KBM-7 (cell line): ENCODE measurements around the gene SINHCAF.
A peak's percentile ranks its signal among the peaks of the same experiment; 100 is the strongest.
"Not testable (repeated sequence)": the region's sequence is repeated elsewhere in the genome, so short reads cannot be mapped to it uniquely, and the experiment has no call there.

Source experiments
- DNase-seq: peaks from one replicate; pipeline ENCODE4 v3.0.0-alpha.2; 2015
- in situ Hi-C: fragments of 300-500 bp; cut with MboI; formaldehyde crosslinking; loops from 2 replicates; pipeline ENCODE4 v1.14.3; 2020; ENCODE audit warnings: low sequenced_read_pairs, low pct_unique_long_range_greater_than_20kb, mixed read lengths

The SINHCAF gene

DNA sequence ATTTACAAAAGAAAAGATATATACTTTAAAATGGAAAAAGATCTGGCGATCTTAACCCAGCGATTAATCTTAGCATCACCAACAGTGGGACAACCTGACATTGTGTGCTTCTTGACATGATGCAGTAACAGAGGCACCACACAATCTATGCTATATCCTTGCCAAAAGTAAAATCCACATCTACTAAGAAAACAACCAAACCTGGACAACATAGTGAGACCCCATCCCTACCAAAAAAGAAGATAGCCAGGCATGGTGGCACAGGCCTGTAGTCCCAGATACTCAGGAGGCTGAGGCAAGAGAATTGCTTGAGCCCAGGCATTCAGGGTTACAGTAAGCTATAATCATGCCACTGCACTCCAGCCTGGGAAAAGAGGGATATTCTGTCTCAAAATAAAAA lies 50.5 kb downstream of the SINHCAF start:
- DNase-seq = no peak
- in situ Hi-C loops = no loop called here

DNA sequence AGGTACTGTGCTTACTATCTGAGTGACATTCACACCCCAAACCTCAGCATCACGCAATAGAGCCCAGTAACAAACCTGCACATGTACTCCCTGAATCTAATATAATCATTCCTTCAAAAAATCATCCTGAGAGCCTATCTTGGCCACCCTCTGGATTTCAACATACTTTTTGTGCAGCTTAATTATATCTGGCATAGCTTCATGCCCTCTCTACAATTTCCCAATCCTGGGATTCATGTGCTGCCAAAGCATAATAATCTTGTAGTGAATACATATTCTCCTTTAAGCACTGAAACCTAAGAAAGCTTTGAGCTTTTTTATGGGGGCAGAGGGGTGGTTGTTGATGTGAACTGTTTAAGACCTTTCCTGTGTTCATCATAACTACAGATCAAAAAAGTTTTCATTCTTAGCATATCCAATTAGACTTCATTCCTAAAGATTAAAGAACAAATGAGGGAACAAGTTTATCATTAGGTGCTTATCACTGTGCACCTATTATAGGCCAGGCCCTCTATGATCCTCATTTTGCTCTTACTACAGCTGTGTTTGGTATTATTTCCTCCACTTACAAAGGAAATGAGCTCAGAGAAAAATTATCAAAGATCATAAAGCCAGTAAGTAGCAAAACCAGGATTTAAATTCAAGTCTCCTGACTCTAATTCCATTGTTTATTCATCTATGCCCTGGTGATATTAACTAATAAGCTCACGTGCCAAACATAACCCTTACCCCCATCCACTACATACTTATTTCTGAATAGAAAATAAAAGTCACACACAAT lies 51.2 kb downstream of the SINHCAF start:
- in situ Hi-C loops = loop anchor here (25.0 kb wide), 1 partner anchor 363 kb away; no protein-coding TSS in a partner anchor
- no peak for DNase-seq

DNA sequence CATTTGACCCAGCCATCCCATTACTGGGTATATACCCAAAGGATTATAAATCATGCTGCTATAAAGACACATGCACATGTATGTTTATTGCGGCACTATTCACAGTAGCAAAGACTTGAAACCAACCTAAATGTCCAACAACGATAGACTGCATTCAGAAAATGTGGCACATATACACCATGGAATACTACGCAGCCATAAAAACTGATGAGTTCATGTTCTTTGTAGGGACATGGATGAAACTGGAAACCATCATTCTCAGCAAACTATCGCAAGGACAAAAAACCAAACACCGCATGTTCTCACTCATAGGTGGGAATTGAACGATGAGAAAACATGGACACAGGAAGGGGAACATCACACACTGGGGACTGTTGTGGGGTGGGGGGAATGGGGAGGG lies 52.2 kb downstream of the SINHCAF start:
- in situ Hi-C loops = loop anchor here (25.0 kb wide), 1 partner anchor 364 kb away; no protein-coding TSS in a partner anchor
- not testable (repeated sequence) for DNase-seq

DNA sequence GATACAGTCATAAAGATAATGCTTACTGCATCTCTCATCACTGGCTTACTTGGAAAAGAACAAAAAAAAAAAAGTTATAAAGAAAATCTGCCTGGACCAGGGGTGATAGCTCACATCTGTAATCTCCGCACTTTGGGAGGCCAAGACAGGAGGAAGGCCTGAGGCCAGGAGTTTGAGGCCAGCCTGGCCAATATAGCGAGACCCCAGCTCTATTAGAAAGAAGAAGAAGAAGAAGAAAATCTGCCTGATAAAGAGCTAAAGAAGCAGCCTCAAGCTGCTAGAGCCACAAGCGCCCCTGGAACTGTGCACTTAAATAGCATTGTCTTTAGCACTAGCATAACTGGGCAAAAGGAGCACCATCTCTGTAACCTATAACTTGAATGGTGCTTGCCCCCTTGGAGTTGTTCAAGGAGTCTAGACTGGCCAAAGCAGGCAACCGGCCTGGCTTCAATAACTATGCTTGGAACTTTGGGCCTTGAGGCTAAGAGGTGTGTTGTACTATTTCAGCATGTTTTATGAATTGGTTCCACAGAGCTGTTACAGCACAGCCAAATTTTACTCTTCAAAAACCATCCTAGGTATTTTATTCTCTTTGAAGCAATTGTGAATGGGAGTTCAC lies 53.2 kb downstream of the SINHCAF start:
- in situ Hi-C loops = loop anchor here (25.0 kb wide), 1 partner anchor 365 kb away; no protein-coding TSS in a partner anchor
- DNase-seq = no peak

DNA sequence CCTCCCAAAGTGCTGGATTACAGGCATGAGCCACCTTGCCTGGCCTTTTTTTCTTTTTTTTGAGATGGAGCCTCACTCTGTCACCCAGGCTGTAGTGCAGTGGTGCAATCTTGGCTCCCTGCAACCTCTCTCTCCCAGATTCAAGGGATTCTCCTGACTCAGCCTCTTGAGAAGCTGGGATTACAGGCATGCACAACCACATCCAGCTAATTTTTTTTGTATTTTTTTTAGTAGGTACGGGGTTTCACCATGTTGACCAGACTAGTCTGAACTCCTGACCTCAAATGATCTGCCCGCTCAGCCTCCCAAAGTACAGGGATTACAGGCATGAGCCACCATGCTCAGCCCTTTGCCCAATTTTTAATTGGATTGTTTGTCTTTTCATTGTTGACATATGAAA lies 58.0 kb downstream of the SINHCAF start:
- in situ Hi-C loops = loop anchor here (25.0 kb wide), 1 partner anchor 369 kb away; no protein-coding TSS in a partner anchor
- DNase-seq = no peak

DNA sequence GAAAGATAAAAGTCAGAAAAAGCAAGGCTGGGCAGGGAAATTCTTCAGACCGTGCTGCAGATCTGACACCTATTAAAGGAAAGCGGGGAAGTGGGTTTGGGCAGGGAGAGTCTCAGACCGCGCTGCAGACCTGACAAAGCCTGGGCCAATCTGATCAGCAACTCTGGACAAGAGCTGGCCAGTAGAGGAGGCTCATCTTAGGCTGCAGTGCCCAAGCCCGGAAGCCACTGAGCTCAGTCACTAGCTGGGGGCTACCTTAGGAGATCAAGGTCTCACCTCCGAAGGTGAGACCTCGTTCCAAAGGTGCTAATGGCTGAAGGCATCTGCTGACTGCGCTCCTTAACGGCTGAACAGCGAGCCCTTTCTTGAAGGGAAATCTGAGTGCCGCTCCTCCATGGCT lies 60.2 kb downstream of the SINHCAF start:
- in situ Hi-C loops = loop anchor here (25.0 kb wide), 1 partner anchor 372 kb away; no protein-coding TSS in a partner anchor
- DNase-seq = no peak

DNA sequence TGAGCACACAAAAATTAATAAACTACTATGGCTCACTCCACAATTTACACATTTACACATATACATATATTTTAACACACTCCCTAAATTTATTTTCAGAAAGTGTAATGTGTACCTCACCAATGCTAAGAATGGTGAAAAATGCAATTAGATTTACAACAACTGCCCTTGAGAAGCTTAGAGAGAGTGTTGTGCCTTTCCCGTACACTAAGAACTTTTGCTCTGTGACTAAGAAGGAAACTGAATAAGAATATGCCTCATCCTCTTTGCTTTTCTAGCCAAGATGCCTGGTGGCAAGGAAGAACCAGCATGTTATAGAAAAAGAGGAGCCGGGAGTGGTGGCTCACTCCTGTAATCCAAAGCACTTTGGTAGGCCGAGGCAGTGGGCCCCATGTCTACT lies 62.3 kb downstream of the SINHCAF start:
- in situ Hi-C loops = loop anchor here (25.0 kb wide), 1 partner anchor 374 kb away; no protein-coding TSS in a partner anchor
- no peak for DNase-seq

DNA sequence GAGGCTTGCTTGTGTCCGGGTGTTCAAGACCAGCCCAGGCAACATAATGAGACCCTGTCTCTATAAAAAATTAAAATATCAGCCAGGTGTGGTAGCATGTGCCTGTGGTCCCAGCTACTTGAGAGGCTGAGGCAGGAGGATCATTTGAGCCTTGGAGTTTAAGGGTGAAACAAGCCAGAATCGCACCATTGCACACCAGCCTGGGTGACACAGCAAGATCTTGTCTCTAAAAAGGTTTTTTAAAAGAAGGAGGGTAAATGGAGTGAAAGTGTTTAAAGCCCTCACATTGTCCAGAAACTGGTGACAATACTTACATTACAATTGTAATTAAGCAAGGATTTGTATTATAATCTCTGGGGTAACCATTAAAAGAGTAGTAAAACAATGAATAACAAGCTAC lies 64.2 kb downstream of the SINHCAF start:
- in situ Hi-C loops = loop anchor here (25.0 kb wide), 1 partner anchor 376 kb away; no protein-coding TSS in a partner anchor
- no peak for DNase-seq

DNA sequence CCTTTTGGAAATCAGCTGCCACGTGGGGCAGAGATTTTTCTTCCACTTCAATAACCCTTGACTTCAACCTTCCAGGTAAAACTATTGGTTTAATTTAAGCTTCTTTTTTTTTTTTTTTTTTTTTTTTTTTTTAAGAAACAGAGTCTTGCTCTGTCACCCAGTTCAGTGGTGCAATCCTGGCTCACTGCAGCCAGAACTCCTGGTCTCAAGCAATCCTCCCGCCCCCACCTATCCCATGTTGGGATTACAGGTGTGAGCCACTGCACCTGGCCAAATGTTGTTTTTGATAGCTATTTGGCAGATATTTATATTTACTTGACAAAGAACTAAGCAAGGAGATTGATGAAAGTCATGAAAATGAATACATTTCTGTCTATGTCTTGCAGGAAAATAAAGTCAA lies 65.1 kb downstream of the SINHCAF start:
- in situ Hi-C loops = loop anchor here (25.0 kb wide), 1 partner anchor 376 kb away; no protein-coding TSS in a partner anchor

DNA sequence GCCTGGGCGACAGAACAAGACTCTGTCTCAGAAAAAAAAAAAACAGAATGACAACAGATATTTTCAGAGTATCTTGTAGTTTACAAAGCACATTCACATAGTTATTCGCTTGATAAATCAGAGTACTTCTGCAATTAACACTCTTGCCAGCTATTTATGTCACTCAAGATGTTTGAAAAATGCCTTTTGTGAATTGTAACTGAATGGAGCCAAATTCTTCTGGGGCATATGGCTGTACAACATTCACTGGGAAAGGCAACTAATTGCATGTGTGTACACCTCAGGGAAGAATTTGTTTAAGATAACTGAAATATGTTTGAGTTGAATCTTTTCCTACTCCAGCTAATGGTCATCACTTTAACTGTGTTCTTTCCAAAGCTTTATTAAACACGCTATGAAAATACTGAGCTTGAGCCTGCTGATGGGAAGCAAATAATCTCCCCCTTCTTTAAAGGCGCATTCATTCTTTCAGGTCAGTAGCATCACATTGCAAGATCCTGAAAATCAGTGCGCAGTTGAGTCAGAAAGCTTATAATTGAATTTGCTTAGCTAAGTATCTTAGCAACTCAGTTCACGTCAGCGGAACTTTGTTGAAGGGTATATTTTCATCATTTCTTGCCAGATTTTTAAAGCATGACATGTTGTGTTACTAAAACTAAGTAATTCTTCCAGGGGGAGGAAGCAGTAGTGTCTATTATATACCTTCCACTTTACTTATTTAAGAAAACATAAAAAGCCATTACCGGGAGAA lies 66.6 kb downstream of the SINHCAF start:
- no peak for DNase-seq
- in situ Hi-C loops = loop anchor here (25.0 kb wide), 1 partner anchor 378 kb away; no protein-coding TSS in a partner anchor

More for the DNA sequence above, 65.1 kb downstream of the SINHCAF start:
- DNase-seq = no peak

DNA sequence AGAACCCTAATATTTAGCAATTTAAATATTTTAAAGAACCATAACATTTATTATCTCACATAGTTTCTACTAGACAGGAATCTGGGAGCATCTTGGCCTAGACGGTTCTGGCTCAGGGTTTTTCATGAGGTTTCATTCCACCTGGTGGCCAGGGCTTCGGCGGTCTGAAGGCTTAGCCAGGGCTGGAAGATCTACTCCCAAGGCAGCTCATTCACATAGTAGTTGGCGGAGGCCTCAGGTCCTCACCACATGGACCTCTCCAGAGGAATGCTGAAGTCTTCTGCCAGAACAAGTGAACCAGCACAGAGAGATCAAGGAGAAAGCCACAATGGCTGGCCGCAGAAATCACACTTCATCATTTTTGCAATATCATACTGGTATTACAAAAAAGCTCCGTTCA lies 68.2 kb downstream of the SINHCAF start:
- in situ Hi-C loops = loop anchor here (25.0 kb wide), 1 partner anchor 380 kb away; no protein-coding TSS in a partner anchor
- no peak for DNase-seq

DNA sequence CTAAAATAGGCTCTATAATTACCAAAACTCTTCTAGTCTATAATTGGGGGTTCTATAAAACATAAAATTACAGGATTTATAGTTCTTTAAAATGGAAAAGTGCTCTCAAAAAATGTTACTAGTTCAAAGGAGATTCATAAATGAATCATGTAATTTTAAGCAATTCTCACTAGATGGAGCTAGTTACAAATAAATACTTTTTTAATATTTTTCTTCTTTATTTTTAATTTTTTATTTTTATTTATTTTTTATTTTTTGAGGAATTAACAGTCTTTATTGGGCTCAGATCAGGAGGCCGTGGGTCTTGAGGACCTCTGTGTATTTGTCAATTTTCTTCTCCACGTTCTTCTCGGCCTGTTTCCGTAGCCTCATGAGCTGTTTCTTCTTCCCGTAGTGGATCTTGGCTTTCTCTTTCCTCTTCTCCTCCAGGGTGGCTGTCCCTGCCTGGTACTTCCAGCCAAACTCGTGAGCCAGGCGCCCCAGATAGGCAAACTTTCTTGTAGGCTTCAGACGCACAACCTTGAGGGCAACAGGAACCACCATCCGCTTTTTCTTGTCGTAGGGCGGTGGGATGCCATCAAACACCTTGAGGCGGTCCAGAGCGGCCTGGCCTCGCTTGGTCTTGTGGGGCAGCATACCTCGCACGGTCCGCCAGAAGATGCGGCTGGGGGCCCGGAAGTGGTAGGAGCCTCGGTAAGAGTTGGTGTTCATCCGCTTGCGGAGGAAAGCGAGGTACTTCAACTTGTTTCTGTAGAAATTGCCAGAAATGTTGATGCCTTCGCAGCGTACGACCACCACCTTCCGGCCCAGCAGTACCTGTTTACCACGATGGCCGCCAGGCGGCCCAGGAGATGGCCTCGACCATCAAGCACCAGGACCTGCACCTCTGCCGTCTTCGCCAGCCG lies 74.0 kb downstream of the SINHCAF start:
- not testable (repeated sequence) for DNase-seq
- in situ Hi-C loops = loop anchor here (25.0 kb wide), 1 partner anchor 385 kb away; no protein-coding TSS in a partner anchor

DNA sequence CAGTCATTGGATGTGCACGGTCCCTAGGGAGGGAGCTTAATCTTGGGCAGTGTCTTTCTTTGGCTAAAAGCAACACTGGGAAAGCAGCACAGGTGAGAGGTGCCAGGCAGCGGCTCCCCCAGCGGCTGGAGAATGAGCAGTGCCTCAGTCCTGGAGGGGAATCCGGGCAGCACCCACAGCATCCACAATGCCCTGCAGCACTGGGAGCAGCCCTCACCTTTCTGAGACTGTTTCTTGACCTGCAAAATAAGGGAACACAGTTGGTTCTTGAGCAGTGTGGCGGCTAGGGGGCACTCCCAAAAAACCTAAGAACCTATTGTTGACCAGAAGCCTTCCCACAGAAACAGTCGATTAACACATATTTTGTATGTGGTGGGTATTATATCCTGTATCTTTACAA lies 75.8 kb downstream of the SINHCAF start:
- in situ Hi-C loops = loop anchor here (25.0 kb wide), 1 partner anchor 387 kb away; no protein-coding TSS in a partner anchor
- no peak for DNase-seq

DNA sequence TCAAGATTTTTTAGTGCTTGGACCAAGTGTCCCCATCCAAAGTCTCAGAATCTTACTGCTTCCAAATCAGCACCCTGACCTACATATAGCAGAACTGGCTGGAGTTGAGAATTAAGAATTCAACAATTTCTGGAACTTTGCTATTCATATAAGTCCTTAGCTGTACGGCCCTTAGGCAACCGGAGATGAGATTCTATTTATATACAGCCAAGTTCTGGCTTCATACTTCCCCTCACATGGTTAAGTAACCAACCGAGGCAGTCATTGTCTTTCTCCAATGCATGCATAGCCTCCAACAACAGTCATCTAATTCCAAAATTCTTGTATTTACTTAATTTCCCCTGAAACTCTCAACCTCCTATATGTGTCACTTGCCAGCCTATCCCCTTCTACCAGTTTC lies 76.6 kb downstream of the SINHCAF start:
- DNase-seq = no peak
- in situ Hi-C loops = no loop called here

DNA sequence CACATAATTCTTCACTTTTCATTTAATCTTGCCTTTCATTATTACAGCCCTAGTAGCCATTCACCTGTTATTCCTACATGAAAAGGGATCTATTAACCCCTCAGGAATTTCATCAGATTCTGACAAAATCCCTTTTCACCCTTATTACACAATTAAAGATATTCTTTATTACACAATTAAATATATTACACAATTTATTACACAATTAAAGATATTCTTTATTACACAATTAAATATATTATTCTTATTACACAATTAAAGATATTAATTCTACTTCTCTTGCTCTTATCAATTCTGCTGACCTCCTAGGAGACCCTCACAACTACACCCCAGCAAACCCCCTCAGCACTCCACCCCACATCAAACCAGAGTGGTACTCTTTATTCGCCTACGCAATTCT lies 77.1 kb downstream of the SINHCAF start:
- DNase-seq = no peak
- in situ Hi-C loops = no loop called here

DNA sequence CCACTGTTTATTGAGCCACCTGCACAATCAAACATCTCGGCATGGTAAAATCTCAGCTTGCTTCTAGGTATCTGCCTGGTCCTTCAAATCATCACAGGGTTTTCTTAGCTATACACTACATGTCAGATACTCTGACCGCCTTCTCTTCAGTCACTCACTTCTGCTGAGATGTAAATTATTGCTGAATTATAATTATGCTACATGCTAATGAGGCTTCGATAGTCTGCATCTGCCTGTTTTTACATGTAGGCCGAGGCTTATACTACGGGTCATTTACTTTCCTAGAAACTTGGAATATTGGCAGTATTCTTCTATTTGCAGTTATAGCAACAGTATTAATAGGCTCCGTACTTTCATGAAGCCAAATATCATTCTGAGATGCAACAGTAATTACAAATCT lies 77.6 kb downstream of the SINHCAF start:
- DNase-seq = no peak
- in situ Hi-C loops = no loop called here

DNA sequence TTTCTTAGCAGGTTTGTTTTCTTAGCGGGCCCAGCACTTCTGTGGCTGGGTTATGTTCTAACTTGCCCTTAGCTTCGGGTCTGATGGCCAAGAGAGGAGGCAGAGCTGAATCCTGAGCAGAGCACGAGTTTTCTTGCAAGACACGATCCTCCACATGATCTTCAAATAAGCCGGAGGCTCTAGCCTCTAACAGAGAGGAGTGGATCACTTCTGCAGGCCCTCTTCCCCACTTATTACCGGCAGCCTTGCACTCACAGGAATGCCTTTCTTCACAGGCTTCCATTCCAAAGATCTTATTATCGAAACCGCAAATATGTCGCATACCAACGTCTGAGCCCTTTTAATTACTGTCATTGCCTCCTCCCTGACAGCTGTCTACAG lies 79.5 kb downstream of the SINHCAF start:
- no peak for DNase-seq
- in situ Hi-C loops = no loop called here

DNA sequence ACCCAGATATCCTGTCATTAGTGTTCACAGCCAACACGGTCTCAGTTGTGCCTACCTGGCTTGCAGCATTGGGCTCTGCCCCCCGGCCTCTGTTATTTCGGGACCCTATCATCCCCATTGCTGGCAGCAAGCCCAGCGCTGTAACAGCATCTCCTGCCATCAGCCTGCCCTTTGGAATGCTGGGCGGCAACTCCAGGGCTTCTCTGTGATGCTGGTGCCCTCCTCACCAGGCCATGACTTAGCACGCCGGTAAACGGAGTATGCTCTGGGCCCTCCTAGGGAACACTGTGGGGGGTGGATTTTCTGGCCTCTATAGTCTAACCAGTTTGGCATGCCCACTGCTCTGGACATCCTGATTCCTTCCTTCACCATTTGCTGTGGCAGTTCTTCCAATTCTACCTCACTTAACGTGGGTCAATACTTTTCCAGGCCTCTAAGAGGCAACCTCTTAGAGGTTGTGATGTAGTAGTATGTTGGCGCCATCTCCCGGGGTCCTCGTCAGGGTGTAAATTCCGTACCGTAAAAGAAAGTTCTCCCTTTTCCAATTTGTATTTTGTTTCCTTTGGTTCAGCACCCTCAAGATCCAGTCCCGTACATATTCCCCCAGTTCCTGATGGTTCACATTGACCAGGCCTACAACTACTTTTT lies 80.0 kb downstream of the SINHCAF start:
- DNase-seq = peak; percentile 32

More for the DNA sequence above, 80.0 kb downstream of the SINHCAF start:
- in situ Hi-C loops = no loop called here
